Activated T-helper 1 cell treated with Interleukin-2 at 50 U/mL for 16 hours (primary cell): ENCODE measurements around the gene ETF1.

Experiments used
- DNase-seq: peaks from one replicate; pipeline ENCODE4 v3.0.0-alpha.2; 2020; ENCODE audit warnings: low read depth

Gene ETF1

GRCh38 chr5:138563340-138564118, 20.5 kb upstream of the ETF1 start:
- DNase-seq, result no peak

GRCh38 chr5:138560971-138561370, 17.9 kb upstream of the ETF1 start:
- DNase-seq, result no peak

GRCh38 chr5:138559937-138560336, 16.9 kb upstream of the ETF1 start:
- DNase-seq, result no peak

GRCh38 chr5:138557677-138558076, 14.6 kb upstream of the ETF1 start:
- DNase-seq, result no peak

GRCh38 chr5:138554143-138554542, 11.1 kb upstream of the ETF1 start:
- DNase-seq, result no peak

GRCh38 chr5:138553437-138554095, 10.5 kb upstream of the ETF1 start:
- DNase-seq, result no peak

- no peak for DNase-seq
These were observed 9.6 kb upstream of the ETF1 start for GRCh38 chr5:138552657-138553056.

GRCh38 chr5:138549414-138549813, 6.4 kb upstream of the ETF1 start:
- no peak for DNase-seq

- DNase-seq, result no peak
These were observed 3.0 kb upstream of the ETF1 start for GRCh38 chr5:138545919-138546562.

GRCh38 chr5:138544181-138545134, 1.4 kb upstream of the ETF1 start:
- DNase-seq, result no peak

GRCh38 chr5:138543730-138544104, 681 bp upstream of the ETF1 start:
- DNase-seq, result no peak

GRCh38 chr5:138542180-138542955, 668 bp downstream of the ETF1 start:
- no peak for DNase-seq

GRCh38 chr5:138541511-138542179, 1.4 kb downstream of the ETF1 start:
- no peak for DNase-seq

- no peak for DNase-seq
These were observed 3.2 kb downstream of the ETF1 start for GRCh38 chr5:138539791-138540190.

- DNase-seq, result no peak
These were observed 4.0 kb downstream of the ETF1 start for GRCh38 chr5:138538943-138539627.

- no peak for DNase-seq
These were observed 6.2 kb downstream of the ETF1 start for GRCh38 chr5:138536665-138537315.

- DNase-seq, result no peak
These were observed 6.8 kb downstream of the ETF1 start for GRCh38 chr5:138536215-138536614.

GRCh38 chr5:138533973-138534941, 8.8 kb downstream of the ETF1 start:
- DNase-seq, result no peak
